Aorta (tissue), 5 donors: ENCODE data around the gene ARID1A. TPM values are rescaled to one million over a fixed set of nuclear protein-coding genes. Genes with fewer than 3 reads are reported as not detected.
"Not testable (repeated sequence)": the region's sequence is repeated elsewhere in the genome, so short reads cannot be mapped to it uniquely, and the experiment has no call there.

ENCODE experiments used
- ATAC-seq: fragments of 200-7000 bp; cut with Tn5 transposase; one replicate; pipeline ENCODE4 v1.9.1; 2022; ENCODE audit warnings: moderate library complexity; ENCODE audit not compliant: low FRiP score
- DNase-seq, 2 donors: peaks; one replicate each; pipeline ENCODE4 v3.0.0-alpha.2; 2020
- H3K27ac ChIP-seq, 2 donors: one replicate each; pipeline ENCODE4 v1.5.1; 2013; ENCODE audit warnings: low read length in 2 of 2, mild to moderate bottlenecking in 2 of 2, moderate library complexity in 2 of 2, control low read depth in 1 of 2, inconsistent platforms in 1 of 2, low read depth in 1 of 2
- H3K27me3 ChIP-seq, 2 donors: one replicate each; pipeline ENCODE4 v1.6.1; 2013; ENCODE audit warnings: control low read depth in 1 of 2, low read length in 1 of 2, mild to moderate bottlenecking in 1 of 2, moderate library complexity in 1 of 2; ENCODE audit not compliant: insufficient read depth in 2 of 2, control insufficient read depth in 1 of 2
- H3K36me3 ChIP-seq, 2 donors: one replicate each; pipeline ENCODE4 v1.6.1; 2013; ENCODE audit warnings: control low read depth in 1 of 2, low read length in 1 of 2, mild to moderate bottlenecking in 1 of 2; ENCODE audit not compliant: insufficient read depth in 2 of 2, control insufficient read depth in 1 of 2
- H3K4me1 ChIP-seq, 2 donors: one replicate each; pipeline ENCODE4 v1.6.1; 2013; ENCODE audit warnings: low read length in 2 of 2, control low read depth in 1 of 2, mild to moderate bottlenecking in 1 of 2, moderate library complexity in 1 of 2; ENCODE audit not compliant: insufficient read depth in 2 of 2, control insufficient read depth in 1 of 2
- H3K4me3 ChIP-seq, 2 donors: one replicate each; pipeline ENCODE4 v1.5.1; 2013; ENCODE audit warnings: low read length in 2 of 2, control low read depth in 1 of 2, mild to moderate bottlenecking in 1 of 2
- H3K9me3 ChIP-seq: one replicate; pipeline ENCODE4 v1.6.1; 2013; ENCODE audit warnings: mild to moderate bottlenecking, low read length; ENCODE audit not compliant: control insufficient read depth
- WGBS, 2 donors: extraction: QIAGEN DNeasy Blood & Tissue Kit; methylation state at CpG; one replicate each; pipeline ENCODE4 v1.1.7; 2013; 5-methylcytosine and 5-hydroxymethylcytosine counted together
- intact Hi-C, 2 donors: fragments of 100-400 bp; cut with DNase I; formaldehyde crosslinking; loops; one replicate each; pipeline versions ENCODE4 v1.14.2 to v1.15.0; 2022
- polyA plus RNA-seq, 2 donors: library from polyadenylated mRNA; stranded (reverse); fragments of 200-250 nt; gene quantifications; one replicate each; pipeline ENCODE4 v1.2.3, GENCODE V29; 2013
- total RNA-seq, 2 donors: library from RNA; stranded (reverse); fragmentation: NEBNext Ultra II Directional; extraction: Animal tissue kit (Norgen Biotek cat#: 25700); gene quantifications; one replicate each; pipeline ENCODE4 v1.2.1, GENCODE V29; 2021
- donor health status: healthy with polysubstance abuse.
- donor health status: Bipolar disorder and iron deficiency.
- donor health status: DM: no; HTN: no; CAD: no.
- donor health status: DM: no; HTN: no; CAD: no.
- donor health status: DM: yes; HTN: yes; CAD: no.

Gene ARID1A
- total and polyA plus RNA-seq, 4 donors = 6.5 to 72.3 (median 34.8) TPM

DNA sequence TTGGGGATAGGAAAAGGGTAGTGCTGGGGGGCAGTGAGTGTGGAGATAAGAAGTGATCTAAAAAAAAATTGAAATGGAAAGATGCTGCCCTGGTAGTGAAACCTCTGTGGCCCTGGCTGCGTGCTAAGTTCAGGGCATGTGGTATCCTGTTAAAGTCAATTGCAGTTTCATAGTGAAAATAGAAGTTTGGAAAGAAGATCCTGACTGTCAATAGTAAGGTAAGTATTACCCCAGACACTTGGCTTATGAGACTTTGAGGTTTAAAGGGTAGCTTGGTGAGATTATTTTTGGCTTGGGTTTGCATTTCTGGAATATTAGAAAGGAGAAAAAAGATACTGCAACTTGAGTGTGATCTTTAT, 6.8 kb downstream of the ARID1A start:
- Histone ChIP-seq H3K4me1 (peaks cover 5 to 55% of the 10 kb centered on the region in 2 donors), H3K9me3 (no peaks in the 10 kb centered on the region), H3K27me3 (no peaks in the 10 kb centered on the region), H3K4me3 (no peak overlapping the region), H3K36me3 (no peaks in the 10 kb centered on the region), H3K27ac (no peak overlapping the region)
- DNase-seq (no peak), ATAC-seq (no peak)
- 18 to 24% methylated on average over 1 of the region's 1 CpG for WGBS, 2 donors
- intact Hi-C loops = no loop called here

DNA sequence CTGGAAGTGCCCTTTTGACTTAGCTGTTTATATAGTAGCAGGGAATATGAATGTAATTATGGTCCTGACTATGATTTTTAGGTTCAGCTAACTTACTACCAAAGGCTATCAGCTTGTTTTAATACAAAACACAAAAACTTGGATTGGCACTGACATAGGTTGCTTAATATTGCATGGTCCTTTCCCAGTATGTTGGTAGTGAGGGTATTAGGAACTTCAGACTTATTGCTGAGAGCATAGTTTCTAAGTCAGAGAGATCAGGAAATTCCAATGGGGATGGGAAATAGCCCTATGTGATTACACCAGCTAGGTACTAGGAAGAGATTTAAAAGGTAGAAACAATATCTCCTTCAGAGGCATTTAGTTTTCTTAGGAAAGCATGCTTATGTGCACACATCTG, 7.7 kb downstream of the ARID1A start:
- no peaks in the 10 kb centered on the region for H3K9me3 ChIP-seq
- H3K27me3 ChIP-seq = no peaks in the 10 kb centered on the region
- DNase-seq = no peak
- no peaks in the 10 kb centered on the region for H3K36me3 ChIP-seq
- intact Hi-C loops = no loop called here
- ATAC-seq = no peak
- peaks cover 5 to 57% of the 10 kb centered on the region in 2 donors for H3K4me1 ChIP-seq
- no peak overlapping the region for H3K4me3 ChIP-seq
- no peak overlapping the region for H3K27ac ChIP-seq

DNA sequence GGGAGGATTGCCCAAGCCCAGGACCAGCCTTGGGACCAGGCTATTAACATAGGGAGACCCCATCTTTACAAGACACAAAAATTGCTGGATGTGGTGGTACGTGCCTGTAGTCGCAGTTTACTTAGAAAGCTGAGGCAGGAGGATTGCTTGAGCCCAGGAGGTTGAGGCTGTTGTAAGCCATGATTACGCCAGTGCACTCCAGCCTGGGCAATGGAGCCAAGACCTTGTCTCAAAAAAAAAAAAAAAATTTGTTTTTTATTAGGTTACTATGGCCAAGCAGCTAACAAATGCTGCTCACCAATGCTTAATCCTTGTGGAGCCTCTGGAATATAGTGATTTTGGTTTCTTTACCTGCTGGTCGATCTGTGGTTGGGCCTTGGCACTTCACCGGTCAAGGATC, 8.8 kb downstream of the ARID1A start:
- Histone ChIP-seq H3K36me3 (no peaks in the 10 kb centered on the region), H3K27me3 (no peaks in the 10 kb centered on the region), H3K27ac (peak overlapping the region in 1 of 2 donors; percentile 52), H3K4me1 (peaks cover 5 to 54% of the 10 kb centered on the region in 2 donors), H3K9me3 (no peaks in the 10 kb centered on the region), H3K4me3 (no peak overlapping the region)
- intact Hi-C loops = no loop called here
- no peak for DNase-seq
- WGBS, 2 donors = 57 to 61% methylated on average over 5 of the region's 5 CpGs
- ATAC-seq = peak; percentile 55

DNA sequence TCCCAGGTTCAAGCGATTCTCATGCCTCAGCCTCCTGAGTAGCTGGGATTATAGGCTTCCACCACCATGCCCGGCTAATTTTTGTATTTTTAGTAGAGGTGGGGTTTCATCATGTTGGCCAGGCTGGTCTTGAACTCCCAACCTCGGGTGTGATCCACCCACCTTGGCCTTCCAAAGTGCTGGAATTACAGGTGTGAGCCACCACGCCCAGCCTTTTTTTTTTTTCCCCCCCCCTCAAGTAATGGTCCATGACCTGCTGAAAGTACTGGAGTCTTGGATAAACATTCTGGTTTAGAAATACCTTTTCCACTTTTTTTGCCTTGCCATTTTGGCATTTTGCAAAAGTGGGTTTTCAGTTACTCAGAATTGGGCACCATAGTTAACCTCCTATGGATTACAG, 9.4 kb downstream of the ARID1A start:
- peaks cover 5 to 49% of the 10 kb centered on the region in 2 donors for H3K4me1 ChIP-seq
- H3K9me3 ChIP-seq, intact Hi-C loops, H3K27ac ChIP-seq, DNase-seq, H3K4me3 ChIP-seq, ATAC-seq, H3K27me3 ChIP-seq, H3K36me3 ChIP-seq: not testable (repeated sequence)
- 78 to 79% methylated on average over 4 of the region's 4 CpGs for WGBS, 2 donors

DNA sequence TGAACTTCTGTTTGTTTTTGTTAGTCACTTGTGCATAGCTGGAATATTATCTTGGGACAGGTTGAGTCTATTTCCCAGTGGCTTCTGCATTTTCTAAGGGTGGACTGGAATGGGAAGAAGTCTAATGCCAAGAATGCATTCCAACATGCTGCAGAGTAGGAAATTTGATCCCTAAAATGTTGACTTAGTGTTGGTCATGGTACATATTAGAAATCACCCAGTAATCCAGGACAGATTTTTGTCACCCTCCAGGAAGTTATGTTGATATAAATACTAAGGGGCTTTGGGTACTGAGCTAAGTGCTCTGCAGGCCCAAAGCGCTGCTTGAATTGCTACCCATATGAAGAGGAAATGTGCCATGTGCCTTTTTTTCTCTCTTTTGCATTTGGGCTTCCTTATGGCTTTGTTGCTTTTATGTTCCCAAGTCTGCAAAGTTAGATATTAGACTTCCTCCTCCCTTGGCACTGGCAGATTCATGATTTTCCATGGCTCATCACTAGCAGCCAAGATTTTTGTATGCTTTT, 10.0 kb downstream of the ARID1A start:
- no peaks in the 10 kb centered on the region for H3K27me3 ChIP-seq
- peak overlapping the region; percentile 51 to 86 for H3K27ac ChIP-seq
- DNase-seq (no peak), ATAC-seq (no peak)
- intact Hi-C loops = no loop called here
- WGBS, 2 donors = 5 to 10% methylated on average over 1 of the region's 1 CpG
- no peaks in the 10 kb centered on the region for H3K9me3 ChIP-seq
- no peaks in the 10 kb centered on the region for H3K36me3 ChIP-seq
- no peak overlapping the region for H3K4me3 ChIP-seq
- H3K4me1 ChIP-seq = peaks cover 5 to 49% of the 10 kb centered on the region in 2 donors

DNA sequence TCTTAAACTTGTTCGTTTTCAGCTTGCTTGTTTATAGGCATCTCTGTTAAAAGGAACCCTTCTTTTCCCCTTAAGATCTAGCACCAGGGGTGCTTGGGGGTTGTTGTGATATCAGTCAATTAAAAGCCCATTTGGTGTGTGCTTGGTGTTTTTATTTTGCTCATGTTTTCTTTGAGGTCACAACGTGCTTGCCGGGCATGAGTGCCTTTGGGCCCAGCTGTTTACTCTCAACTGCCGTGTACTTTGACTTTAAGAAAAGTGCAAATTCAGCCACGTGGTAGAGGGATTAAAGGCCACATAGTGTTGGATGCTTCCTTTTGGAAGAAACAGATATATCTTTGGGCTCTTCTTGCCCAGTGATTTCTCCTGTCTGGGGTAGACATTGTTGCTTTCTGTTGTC, 10.5 kb downstream of the ARID1A start:
- peak overlapping the region; percentile 51 to 86 for H3K27ac ChIP-seq
- no peaks in the 10 kb centered on the region for H3K36me3 ChIP-seq
- H3K27me3 ChIP-seq = no peaks in the 10 kb centered on the region
- H3K4me3 ChIP-seq = no peak overlapping the region
- no peak for ATAC-seq
- no peaks in the 10 kb centered on the region for H3K9me3 ChIP-seq
- peaks cover 5 to 46% of the 10 kb centered on the region in 2 donors for H3K4me1 ChIP-seq
- DNase-seq = no peak
- 1% methylated on average over 5 of the region's 5 CpGs for WGBS, 2 donors
- intact Hi-C loops = no loop called here

DNA sequence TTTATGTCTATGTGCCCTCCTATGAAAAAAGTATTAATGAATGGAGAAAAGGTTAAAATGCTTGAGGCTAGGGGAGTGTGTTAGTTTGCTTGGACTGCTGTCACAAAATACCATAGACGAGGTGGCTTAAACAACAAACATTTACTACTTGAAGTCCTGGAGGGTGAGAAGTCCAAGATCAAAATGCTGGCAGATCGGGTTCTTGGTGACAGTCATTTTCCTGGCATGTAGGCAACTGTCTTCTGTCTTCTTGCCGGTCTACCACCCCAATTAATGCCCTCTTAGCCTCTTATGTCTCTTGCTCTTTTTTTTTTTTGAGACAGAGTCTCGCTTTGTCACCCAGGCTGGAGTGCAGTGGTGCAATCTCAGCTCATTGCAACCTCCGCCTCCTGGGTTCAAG, 15.0 kb downstream of the ARID1A start:
- 72 to 76% methylated on average over 5 of the region's 5 CpGs for WGBS, 2 donors
- no peaks in the 10 kb centered on the region for H3K36me3 ChIP-seq
- H3K27ac ChIP-seq = no peak overlapping the region
- no peak for ATAC-seq
- H3K4me1 ChIP-seq = peaks cover 3 to 29% of the 10 kb centered on the region in 2 donors
- no peak overlapping the region for H3K4me3 ChIP-seq
- no peak for DNase-seq
- intact Hi-C loops = no loop called here
- no peaks in the 10 kb centered on the region for H3K9me3 ChIP-seq
- H3K27me3 ChIP-seq = no peaks in the 10 kb centered on the region

DNA sequence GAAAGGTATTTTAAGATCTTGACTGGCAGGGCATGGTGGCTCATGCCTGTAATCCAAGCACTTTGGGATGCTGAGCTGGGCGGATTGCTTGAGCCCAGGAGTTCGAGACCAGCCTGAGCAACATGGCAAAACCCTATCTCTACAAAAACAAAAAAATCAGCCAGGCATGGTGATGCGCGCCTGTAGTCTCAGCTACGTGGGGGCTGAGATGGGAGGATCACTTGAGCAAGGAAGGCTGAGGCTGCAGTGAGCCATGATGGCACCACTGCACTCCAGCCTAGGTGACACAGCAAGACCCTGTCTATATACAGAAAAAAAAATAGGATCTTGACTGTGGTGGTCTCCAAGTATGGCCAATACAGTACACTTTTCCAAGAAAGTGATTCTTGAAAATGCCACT, 16.0 kb downstream of the ARID1A start:
- no peak overlapping the region for H3K27ac ChIP-seq
- no peak for DNase-seq
- H3K9me3 ChIP-seq = no peaks in the 10 kb centered on the region
- WGBS, 2 donors = 81 to 90% methylated on average over 5 of the region's 5 CpGs
- H3K4me3 ChIP-seq = no peak overlapping the region
- H3K27me3 ChIP-seq = no peaks in the 10 kb centered on the region
- intact Hi-C loops = no loop called here
- peaks cover 0 to 24% of the 10 kb centered on the region in 2 donors for H3K4me1 ChIP-seq
- ATAC-seq = no peak
- no peaks in the 10 kb centered on the region for H3K36me3 ChIP-seq

DNA sequence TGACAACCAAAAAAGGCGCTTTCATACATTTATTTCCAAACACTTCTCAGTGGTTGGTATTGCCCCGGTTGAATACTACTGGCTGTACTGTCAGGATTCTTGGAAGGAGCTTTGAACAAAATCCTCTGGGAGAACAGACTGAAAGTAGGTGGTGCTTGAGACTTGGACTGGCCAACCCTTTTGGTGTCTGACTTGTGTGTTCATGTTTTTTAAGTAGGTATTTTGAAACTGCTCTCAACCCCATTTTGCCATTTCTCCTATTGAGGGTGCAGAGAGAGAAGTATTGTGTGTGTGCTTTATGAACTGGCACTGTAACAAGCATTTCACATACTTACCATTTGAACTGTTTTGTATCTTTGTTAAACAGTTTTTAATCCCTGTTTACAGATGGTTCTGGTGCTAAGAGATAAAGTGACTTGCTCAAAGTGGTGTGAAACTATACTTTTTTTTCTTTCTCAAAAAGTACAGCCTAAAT, 21.2 kb downstream of the ARID1A start:
- Histone ChIP-seq H3K4me1 (peaks cover 0 to 24% of the 10 kb centered on the region in 2 donors), H3K27ac (no peak overlapping the region), H3K4me3 (no peak overlapping the region), H3K36me3 (no peaks in the 10 kb centered on the region), H3K27me3 (no peaks in the 10 kb centered on the region), H3K9me3 (no peaks in the 10 kb centered on the region)
- no peak for ATAC-seq
- DNase-seq = no peak
- 13 to 19% methylated on average over 2 of the region's 2 CpGs for whole genome bisulfite sequencing, 2 donors
- intact Hi-C loops = no loop called here
